ENCODE results near the gene HERPUD1. TPM values are rescaled to one million over a fixed set of nuclear protein-coding genes. Genes with fewer than 3 reads are reported as not detected.

HERPUD1 gene
- total and polyA plus RNA-seq, 9 of the 15 experiments (the other 6 are each of a cell fraction or from before 2014, with no cell fraction given): 14.2 to 60.7 (median 37.4) TPM

DNA sequence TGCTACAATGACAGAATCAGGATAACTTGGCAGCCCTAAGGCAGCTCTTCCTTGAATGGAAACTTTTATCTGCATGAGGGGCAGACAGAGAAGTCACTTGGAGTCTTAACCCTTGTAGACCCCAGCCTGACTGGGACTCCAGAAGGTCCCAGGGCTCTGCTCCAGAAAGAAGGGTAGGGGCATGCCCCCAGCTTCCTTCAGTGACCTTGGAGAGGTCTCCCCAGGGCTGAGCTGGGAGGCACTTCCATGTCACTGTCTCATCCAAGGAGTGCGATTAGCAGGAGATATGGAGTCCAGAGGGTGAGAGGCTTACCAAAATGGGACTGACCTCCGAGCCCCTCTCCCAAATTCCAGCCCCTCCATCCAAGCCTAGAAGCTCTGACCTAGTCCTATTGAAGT is 54.0 kb downstream of the HERPUD1 start:
- H3K9ac ChIP-seq (ENCODE audit: insufficient read depth in 1 of 2, low read depth in 2 of 2, low read length in 2 of 2): no peak overlapping the region

DNA sequence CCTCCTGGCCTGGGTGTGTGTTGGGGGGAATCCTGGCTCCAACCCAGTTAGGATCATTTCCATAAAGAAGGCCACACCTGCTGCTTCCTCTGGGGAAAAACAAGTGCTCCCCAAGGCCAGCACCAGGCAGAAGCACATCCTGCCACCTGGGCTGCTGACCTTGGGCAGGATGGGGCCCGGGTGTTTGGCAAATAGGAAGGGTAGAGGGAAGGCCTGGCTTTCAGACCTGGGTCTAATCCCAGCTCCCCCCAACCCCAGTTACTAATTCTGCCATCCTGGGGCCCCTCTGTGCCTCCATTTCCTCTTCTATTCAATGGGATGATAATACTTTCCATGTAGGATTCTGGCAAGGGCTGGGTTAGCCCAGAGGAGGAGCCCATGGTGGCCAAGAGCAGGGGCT is 54.4 kb downstream of the HERPUD1 start:
- Histone ChIP-seq H3K27me3 (ENCODE audit: control insufficient read depth in 2 of 2, insufficient read depth in 2 of 2, low read length in 2 of 2) (peaks cover 37 to 78% of the 10 kb centered on the region in 2 experiments), H3K4me3 (no peak overlapping the region), H4K20me1 (replicated peaks; ENCODE audit: control insufficient read depth, insufficient read depth, low read length) (peaks cover 4% of the 10 kb centered on the region), H3K79me2 (ENCODE audit: control insufficient read depth, insufficient read depth, low read length) (no peaks in the 10 kb centered on the region), H3K9me3 (replicated peaks; ENCODE audit: control insufficient read depth, insufficient read depth, low read depth, low read length) (no peaks in the 10 kb centered on the region), H3K27ac (ENCODE audit: extremely low read depth, low read depth, low read length) (no peak overlapping the region), H3K9ac (ENCODE audit: insufficient read depth in 1 of 2, low read depth in 2 of 2, low read length in 2 of 2) (no peak overlapping the region), H3K4me1 (replicated peaks in 1 of 2; ENCODE audit: control insufficient read depth in 2 of 2, insufficient read depth in 2 of 2, low read length in 2 of 2) (peaks cover 0 to 9% of the 10 kb centered on the region in 2 experiments; a peak in 2 of 5 replicates), H3K4me2 (ENCODE audit: insufficient read depth, low read length) (no peak overlapping the region), H2AFZ (ENCODE audit: low read depth, low read length) (no peak overlapping the region), H3K9me1 (ENCODE audit: control insufficient read depth, insufficient read depth, low read length) (no peaks in the 10 kb centered on the region), H3K36me3 (ENCODE audit: control insufficient read depth, insufficient read depth, low read length) (no peaks in the 10 kb centered on the region)
- no peak for DNase-seq (ENCODE audit: extremely low read depth in 1 of 4, low spot score in 3 of 4)
- intact Hi-C loops (cut with micrococcal nuclease) (no loop called here), in situ Hi-C loops (cut with MboI) (no loop called here)
- ChIA-PET CTCF (ENCODE audit: low intra/inter-chr PET ratio) (no interaction called here), POLR2A (no interaction called here)
- BruUV-seq (replicated peaks): no TSS peak
- ATAC-seq: no peak
- WGBS (ENCODE audit: insufficient coverage, low coverage, missing lambda C conversion rate): 0% methylated on average over 1 of the region's 1 CpG
- FAIRE-seq: no peak
- no peak for TF ChIP-seq ZNF143 (CRISPR knock-in tag; IDR thresholded peaks at IDR 0.05)
- TF ChIP-seq, protein P1, sequence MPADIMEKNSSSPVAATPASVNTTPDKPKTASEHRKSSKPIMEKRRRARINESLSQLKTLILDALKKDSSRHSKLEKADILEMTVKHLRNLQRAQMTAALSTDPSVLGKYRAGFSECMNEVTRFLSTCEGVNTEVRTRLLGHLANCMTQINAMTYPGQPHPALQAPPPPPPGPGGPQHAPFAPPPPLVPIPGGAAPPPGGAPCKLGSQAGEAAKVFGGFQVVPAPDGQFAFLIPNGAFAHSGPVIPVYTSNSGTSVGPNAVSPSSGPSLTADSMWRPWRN (IDR thresholded peaks at IDR 0.05; ENCODE audit: low read depth): no peak

More for the DNA sequence above, 54.0 kb downstream of the HERPUD1 start:
- TF ChIP-seq C11orf30 (IDR thresholded peaks at IDR 0.05; ENCODE audit: low read depth) (no peak), ZNF436 (CRISPR knock-in tag; IDR thresholded peaks at IDR 0.05) (no peak), MTA2 (IDR thresholded peaks at IDR 0.05; ENCODE audit: low read depth) (no peak), ZNF143 (CRISPR knock-in tag; IDR thresholded peaks at IDR 0.05) (no peak), BCOR (IDR thresholded peaks at IDR 0.05) (no peak), PRPF4 (IDR thresholded peaks at IDR 0.05; ENCODE audit: insufficient read depth, low read depth, low read length, poor library complexity, severe bottlenecking) (no peak), DDX20 (tag; IDR thresholded peaks at IDR 0.05; ENCODE audit: low read depth) (no peak), RBM25 (IDR thresholded peaks at IDR 0.05; ENCODE audit: low read depth, low read length, severe bottlenecking) (no peak), TCF7 (IDR thresholded peaks at IDR 0.05; ENCODE audit: borderline replicate concordance) (no peak)
- TF ChIP-seq, protein P2, sequence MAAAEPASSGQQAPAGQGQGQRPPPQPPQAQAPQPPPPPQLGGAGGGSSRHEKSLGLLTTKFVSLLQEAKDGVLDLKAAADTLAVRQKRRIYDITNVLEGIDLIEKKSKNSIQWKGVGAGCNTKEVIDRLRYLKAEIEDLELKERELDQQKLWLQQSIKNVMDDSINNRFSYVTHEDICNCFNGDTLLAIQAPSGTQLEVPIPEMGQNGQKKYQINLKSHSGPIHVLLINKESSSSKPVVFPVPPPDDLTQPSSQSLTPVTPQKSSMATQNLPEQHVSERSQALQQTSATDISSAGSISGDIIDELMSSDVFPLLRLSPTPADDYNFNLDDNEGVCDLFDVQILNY (CRISPR knock-in tag; IDR thresholded peaks at IDR 0.05): no peak
- H3K4me3 ChIP-seq: no peak overlapping the region
- intact Hi-C loops (cut with micrococcal nuclease) (no loop called here), in situ Hi-C loops (cut with MboI) (no loop called here)
- H3K79me2 ChIP-seq (ENCODE audit: control insufficient read depth, insufficient read depth, low read length): no peaks in the 10 kb centered on the region
- no peak overlapping the region for H3K4me2 ChIP-seq (ENCODE audit: insufficient read depth, low read length)
- ATAC-seq: no peak
- H3K27me3 ChIP-seq (ENCODE audit: control insufficient read depth in 2 of 2, insufficient read depth in 2 of 2, low read length in 2 of 2): peaks cover 38 to 81% of the 10 kb centered on the region in 2 experiments
- no peak for FAIRE-seq
- CTCF ChIA-PET (ENCODE audit: low intra/inter-chr PET ratio): no interaction called here
- DNase-seq (ENCODE audit: extremely low read depth in 1 of 4, low spot score in 3 of 4): no peak
- no peaks in the 10 kb centered on the region for H3K36me3 ChIP-seq (ENCODE audit: control insufficient read depth, insufficient read depth, low read length)
- 0% methylated on average over 2 of the region's 2 CpGs for WGBS (ENCODE audit: insufficient coverage, low coverage, missing lambda C conversion rate)
- POLR2A ChIA-PET: no interaction called here
- BruUV-seq (replicated peaks): no TSS peak
- H3K27ac ChIP-seq (ENCODE audit: extremely low read depth, low read depth, low read length): no peak overlapping the region
- H3K4me1 ChIP-seq (replicated peaks in 1 of 2; ENCODE audit: control insufficient read depth in 2 of 2, insufficient read depth in 2 of 2, low read length in 2 of 2): peaks cover 0 to 9% of the 10 kb centered on the region in 2 experiments; a peak in 2 of 5 replicates
- H3K9me1 ChIP-seq (ENCODE audit: control insufficient read depth, insufficient read depth, low read length): no peaks in the 10 kb centered on the region
- no peaks in the 10 kb centered on the region for H3K9me3 ChIP-seq (replicated peaks; ENCODE audit: control insufficient read depth, insufficient read depth, low read depth, low read length)
- H2AFZ ChIP-seq (ENCODE audit: low read depth, low read length): no peak overlapping the region
- peaks cover 4% of the 10 kb centered on the region for H4K20me1 ChIP-seq (replicated peaks; ENCODE audit: control insufficient read depth, insufficient read depth, low read length)
